ENCODE measurements around the gene GARIN5B.

The GARIN5B gene

DNA sequence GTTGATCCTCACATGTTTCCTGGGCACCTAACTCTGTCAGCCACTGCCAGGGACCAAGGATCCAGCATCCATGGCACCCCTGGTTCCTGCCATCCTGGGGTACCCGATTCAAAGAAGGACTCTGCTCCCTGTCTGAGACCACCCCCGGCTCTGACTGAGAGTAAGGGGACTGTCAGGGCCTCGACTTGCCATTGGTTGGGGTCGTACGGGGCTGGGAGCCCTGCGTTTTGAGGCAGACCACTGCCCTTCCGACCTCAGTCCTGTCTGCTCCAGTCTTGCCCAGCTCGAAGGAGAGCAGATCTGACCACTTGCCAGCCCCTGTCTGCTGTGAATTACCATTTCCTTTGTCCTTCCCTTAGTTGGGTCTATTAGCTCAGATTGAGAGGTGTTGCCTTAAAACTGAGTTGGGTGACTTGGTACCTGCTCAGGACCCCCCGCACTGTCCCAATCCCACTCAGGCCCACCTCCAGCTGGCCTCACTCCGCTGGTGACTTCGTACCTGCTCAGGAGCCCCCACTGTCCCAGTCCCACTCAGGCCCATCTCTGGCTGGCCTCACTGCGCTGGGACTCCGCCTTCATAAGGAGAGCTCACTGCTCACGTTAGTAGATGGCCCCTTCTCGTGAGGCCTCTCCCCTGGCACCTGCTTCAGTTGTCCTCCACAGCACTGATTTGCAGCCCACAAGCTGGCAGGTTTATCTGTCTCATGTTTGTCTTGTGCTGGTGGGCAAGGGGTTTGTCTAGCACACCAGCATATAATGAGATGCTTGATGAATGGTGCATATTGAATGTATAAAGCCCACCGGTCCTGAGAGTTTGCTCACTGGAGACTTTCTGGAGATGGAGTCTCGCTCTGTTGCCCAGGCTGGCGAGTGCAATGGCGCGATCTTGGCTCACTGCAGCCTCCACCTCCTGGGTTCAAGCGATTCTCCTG, 26.6 kb upstream of the GARIN5B start:
- Histone ChIP-seq H3K4me3 (ENCODE audit: insufficient read depth, low read depth, low read length, poor library complexity, severe bottlenecking) (no peak overlapping the region), H3K27me3 (replicated peaks; ENCODE audit: control insufficient read depth, insufficient read depth, low read length, poor library complexity, severe bottlenecking) (no peaks in the 10 kb centered on the region), H3K36me3 (ENCODE audit: control insufficient read depth, insufficient read depth, low read length) (peaks cover 47% of the 10 kb centered on the region), H3K27ac (ENCODE audit: insufficient read depth, low read length, poor library complexity, severe bottlenecking) (no peak overlapping the region), H3K9me3 (ENCODE audit: control insufficient read depth, low read length) (no peaks in the 10 kb centered on the region), H3K4me1 (ENCODE audit: control insufficient read depth, insufficient read depth, low read length, poor library complexity, severe bottlenecking) (peaks cover 36% of the 10 kb centered on the region)
- no peak for DNase-seq

DNA sequence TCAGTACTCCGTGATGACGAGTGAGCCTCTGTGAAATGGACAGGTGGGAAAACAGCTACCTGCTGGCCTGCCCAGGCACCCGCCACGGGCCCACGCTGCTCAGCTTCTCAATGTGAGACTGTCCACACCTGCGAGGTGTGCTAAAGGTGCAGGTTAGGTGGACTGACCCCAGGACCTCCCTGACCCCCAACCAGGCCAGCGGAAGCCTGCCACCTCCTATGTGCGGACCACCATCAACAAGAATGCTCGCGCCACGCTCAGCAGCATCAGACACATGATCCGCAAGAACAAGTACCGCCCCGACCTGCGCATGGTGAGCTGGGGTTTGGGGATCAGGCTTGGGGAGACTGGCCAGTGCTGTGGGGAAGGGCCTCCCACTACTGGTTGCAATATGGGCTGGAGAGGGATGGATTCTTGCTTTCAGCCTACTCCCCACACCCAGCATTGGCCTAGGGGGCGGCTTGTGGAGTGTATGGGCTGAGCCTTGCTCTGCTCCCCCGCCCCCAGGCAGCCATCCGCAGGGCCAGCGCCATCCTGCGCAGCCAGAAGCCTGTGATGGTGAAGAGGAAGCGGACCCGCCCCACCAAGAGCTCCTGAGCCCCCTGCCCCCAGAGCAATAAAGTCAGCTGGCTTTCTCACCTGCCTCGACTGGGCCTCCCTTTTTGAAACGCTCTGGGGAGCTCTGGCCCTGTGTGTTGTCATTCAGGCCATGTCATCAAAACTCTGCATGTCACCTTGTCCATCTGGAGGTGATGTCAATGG, 24.9 kb upstream of the GARIN5B start:
- H3K36me3 ChIP-seq (ENCODE audit: control insufficient read depth, insufficient read depth, low read length): peaks cover 47% of the 10 kb centered on the region
- no peaks in the 10 kb centered on the region for H3K9me3 ChIP-seq (ENCODE audit: control insufficient read depth, low read length)
- peaks cover 47% of the 10 kb centered on the region for H3K4me1 ChIP-seq (ENCODE audit: control insufficient read depth, insufficient read depth, low read length, poor library complexity, severe bottlenecking)
- no peak for DNase-seq
- peak overlapping the region; percentile 91 for H3K27ac ChIP-seq (ENCODE audit: insufficient read depth, low read length, poor library complexity, severe bottlenecking)
- H3K4me3 ChIP-seq (ENCODE audit: insufficient read depth, low read depth, low read length, poor library complexity, severe bottlenecking): no peak overlapping the region
- no peaks in the 10 kb centered on the region for H3K27me3 ChIP-seq (replicated peaks; ENCODE audit: control insufficient read depth, insufficient read depth, low read length, poor library complexity, severe bottlenecking)

DNA sequence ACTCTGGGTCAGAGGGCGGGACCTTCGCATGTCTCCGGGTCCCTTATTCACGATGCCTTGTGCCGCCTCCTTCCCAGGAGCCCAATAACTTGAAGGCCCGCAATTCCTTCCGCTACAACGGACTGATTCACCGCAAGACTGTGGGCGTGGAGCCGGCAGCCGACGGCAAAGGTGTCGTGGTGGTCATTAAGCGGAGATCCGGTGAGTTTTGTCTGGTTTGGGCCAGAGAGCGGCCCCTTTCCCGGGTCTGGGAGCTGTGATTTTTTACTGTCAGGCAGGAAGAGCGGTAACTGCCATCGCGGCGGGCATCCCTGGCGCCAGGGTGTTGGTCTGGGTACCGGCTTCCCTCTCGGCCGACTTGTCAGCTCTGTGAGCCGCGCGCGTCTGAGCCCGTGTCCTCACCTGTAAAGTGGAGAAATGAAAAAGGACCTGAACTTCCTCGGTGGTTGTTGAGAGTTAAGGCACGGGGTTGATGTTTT, 23.5 kb upstream of the GARIN5B start:
- H3K27ac ChIP-seq (ENCODE audit: insufficient read depth, low read length, poor library complexity, severe bottlenecking): peak overlapping the region; percentile 91
- H3K36me3 ChIP-seq (ENCODE audit: control insufficient read depth, insufficient read depth, low read length): peaks cover 46% of the 10 kb centered on the region
- peak overlapping the region; percentile 79 for H3K4me3 ChIP-seq (ENCODE audit: insufficient read depth, low read depth, low read length, poor library complexity, severe bottlenecking)
- no peaks in the 10 kb centered on the region for H3K27me3 ChIP-seq (replicated peaks; ENCODE audit: control insufficient read depth, insufficient read depth, low read length, poor library complexity, severe bottlenecking)
- H3K9me3 ChIP-seq (ENCODE audit: control insufficient read depth, low read length): no peaks in the 10 kb centered on the region
- peak in 2 of 3 donors; percentile 9 to 29 for DNase-seq
- H3K4me1 ChIP-seq (ENCODE audit: control insufficient read depth, insufficient read depth, low read length, poor library complexity, severe bottlenecking): peaks cover 50% of the 10 kb centered on the region

DNA sequence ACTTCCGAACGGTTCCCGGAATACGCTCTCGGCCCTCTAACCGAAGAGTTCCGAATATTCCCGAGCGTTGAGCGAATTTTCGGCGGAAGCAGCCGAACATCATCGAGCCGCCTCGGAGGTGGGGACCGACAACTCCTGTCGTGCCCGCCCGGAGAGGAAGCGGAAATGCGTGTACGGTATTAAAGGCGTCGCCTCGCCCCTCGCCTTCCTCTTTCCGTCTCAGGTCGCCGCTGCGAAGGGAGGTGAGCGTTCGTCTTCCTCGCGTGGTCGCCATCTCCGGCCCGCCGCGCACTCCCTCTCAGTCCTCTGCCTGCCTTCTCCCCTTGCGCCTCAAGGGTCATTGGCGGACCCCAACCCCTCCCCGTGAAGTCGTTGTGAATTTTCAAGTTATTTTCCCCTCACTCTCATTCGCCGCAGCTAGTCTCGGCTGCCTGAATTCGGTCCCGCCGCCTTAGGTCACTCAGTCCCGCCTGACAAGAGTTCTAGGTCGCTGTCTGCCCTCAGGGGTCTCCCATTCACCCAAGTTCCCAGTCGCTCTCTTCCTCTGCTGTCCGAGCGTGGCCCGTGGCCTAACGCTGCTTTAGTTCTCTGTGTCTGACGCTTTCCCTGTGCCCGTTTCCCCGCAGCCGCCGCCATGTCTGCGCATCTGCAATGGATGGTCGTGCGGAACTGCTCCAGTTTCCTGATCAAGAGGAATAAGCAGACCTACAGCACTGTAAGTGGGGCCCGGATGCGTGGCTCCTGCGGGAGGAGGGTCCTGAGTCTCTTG, 22.8 kb upstream of the GARIN5B start, which contains the start of gene RPL28:
Gene RPL28 (plus strand): TSS at position 209 of the 769 bp plus-strand sequence. CDS start 426 bp downstream, at position 635.
- Histone ChIP-seq H3K27me3 (replicated peaks; ENCODE audit: control insufficient read depth, insufficient read depth, low read length, poor library complexity, severe bottlenecking) (no peaks in the 10 kb centered on the region), H3K4me1 (ENCODE audit: control insufficient read depth, insufficient read depth, low read length, poor library complexity, severe bottlenecking) (peaks cover 50% of the 10 kb centered on the region), H3K36me3 (ENCODE audit: control insufficient read depth, insufficient read depth, low read length) (peaks cover 42% of the 10 kb centered on the region), H3K4me3 (ENCODE audit: insufficient read depth, low read depth, low read length, poor library complexity, severe bottlenecking) (peak within 1 kb of the TSS; percentile 79), H3K27ac (ENCODE audit: insufficient read depth, low read length, poor library complexity, severe bottlenecking) (peak within 1 kb of the TSS; percentile 91), H3K9me3 (ENCODE audit: control insufficient read depth, low read length) (no peaks in the 10 kb centered on the region)
- DNase-seq: peak; percentile 96 to 99 (median 97)

DNA sequence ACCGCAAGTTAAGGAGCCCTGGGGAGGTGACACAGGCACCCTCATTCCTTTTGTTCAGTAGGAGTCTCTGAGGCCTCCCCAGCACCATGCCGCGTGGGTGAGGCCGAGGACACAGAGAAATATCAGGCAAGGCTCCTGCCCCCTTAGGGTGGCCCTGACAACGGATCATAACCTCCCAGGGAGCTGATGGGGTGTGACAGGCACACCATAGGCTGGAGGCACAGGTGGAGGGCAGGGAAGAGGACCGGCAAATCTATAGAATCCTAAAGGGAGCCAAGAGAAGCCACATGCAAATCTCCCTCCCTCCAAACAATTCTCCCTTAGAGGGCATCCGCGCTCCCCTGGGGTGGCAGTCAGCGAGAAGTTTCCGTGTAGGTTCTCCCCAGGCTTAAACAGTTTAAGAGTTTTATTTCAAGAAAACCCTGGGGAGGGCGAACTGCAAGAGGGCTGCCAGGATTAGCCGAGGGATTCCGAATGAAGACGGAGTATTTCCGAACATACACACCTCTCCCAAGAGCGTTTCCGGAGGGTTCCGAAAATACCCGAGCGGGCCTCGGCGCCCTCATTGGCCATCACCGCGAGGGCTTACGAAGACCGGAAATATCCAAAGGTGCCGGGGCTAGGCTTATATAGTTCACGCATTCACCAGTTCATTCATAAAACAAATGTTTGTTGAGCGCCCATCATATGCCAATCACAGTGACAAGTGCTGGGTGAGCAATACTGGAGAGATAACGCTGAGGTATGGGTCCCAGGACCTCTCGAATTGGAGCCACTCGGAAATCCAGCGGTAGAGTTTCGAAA, 22.1 kb upstream of the GARIN5B start:
- peak overlapping the region; percentile 91 for H3K27ac ChIP-seq (ENCODE audit: insufficient read depth, low read length, poor library complexity, severe bottlenecking)
- H3K27me3 ChIP-seq (replicated peaks; ENCODE audit: control insufficient read depth, insufficient read depth, low read length, poor library complexity, severe bottlenecking): no peaks in the 10 kb centered on the region
- H3K36me3 ChIP-seq (ENCODE audit: control insufficient read depth, insufficient read depth, low read length): peaks cover 34% of the 10 kb centered on the region
- peaks cover 50% of the 10 kb centered on the region for H3K4me1 ChIP-seq (ENCODE audit: control insufficient read depth, insufficient read depth, low read length, poor library complexity, severe bottlenecking)
- peak overlapping the region; percentile 79 for H3K4me3 ChIP-seq (ENCODE audit: insufficient read depth, low read depth, low read length, poor library complexity, severe bottlenecking)
- DNase-seq: peak; percentile 76 to 95 (median 92)
- H3K9me3 ChIP-seq (ENCODE audit: control insufficient read depth, low read length): no peaks in the 10 kb centered on the region

DNA sequence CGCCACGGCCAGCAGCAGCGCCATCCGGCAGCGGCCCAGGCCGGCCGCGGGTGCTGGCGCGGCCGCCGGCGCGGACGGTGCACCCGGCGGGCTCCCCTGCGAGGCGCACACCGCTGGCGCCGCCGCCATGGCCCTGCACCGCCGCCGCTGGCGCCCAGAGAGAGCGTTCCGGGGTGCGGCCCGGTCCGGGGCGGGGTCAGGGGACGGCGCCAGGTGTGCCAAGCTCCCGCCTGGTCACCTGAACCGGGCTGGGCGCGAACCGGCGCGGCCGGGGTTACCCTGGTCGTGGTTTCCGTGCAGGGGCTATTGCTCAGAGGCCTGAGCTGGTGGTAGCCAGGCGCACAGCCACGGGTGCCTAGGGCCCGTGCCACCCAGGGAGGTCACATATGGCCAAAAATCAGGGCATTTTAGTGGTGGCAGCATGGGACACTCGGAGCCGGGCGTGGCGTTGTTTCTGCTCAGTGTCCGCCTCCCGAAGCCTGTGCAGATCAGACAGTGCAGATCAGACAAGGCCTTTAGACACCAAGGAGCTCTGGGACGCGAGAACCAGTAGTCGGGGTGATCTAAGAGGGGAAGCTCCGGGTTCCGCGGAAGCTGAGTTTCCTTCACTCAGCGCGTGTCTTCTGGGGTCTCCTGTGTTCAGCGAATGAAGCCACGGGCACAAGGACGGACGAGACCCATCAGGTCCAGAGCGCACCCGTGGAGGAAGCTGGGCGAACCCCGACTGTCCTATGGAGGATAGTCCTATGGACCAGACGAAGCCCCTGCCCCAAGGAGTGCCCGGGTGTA, 21.3 kb upstream of the GARIN5B start, which contains the start of gene TMEM238:
Gene TMEM238 (minus strand): TSS at position 162 of the 789 bp plus-strand sequence. CDS start 33 bp downstream, at position 129.
- H3K27me3 ChIP-seq (replicated peaks; ENCODE audit: control insufficient read depth, insufficient read depth, low read length, poor library complexity, severe bottlenecking): no peaks in the 10 kb centered on the region

DNA sequence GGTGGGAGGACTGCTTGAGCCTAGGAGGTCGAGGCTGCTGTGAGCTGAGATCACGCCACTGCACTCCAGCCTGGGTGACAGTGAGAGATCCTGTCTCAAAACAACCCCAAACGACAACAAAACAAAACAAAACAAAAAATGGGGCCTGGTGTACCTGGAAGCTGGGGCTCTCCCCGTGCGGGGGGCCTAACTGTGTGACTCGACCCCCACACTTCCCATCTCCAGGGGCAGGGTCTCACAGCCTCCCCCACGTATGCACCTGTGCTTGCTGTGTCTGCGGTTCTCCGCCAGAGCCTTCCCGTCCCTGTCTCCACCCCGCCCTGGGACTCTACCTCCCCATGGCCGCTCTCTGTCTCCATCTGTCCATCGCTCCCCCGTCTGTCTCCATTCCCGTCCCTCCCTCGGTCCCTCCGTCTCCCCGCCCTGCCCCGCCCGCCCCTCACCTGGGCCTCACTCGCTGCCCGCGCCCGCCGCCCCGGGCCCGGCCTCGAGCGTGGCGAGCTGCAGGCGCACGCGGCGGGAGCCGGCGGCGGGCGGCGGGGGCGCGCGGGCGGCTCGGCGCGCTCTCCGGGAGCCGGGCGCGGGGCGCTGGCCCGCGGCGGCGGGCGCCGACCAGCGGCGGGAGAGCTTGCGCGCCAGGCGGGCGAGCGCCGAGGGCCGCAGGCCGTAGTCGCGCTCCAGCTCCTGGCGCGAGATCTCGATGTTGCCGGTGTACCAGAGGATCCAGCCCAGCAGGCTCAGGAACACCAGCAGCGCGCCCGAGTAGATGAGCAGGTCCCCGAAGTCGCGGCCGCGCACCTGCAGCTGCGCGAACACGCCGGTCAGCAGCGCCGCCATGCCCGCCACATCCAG, 20.4 kb upstream of the GARIN5B start:
- Histone ChIP-seq H3K27ac (ENCODE audit: insufficient read depth, low read length, poor library complexity, severe bottlenecking) (peak overlapping the region; percentile 12), H3K36me3 (ENCODE audit: control insufficient read depth, insufficient read depth, low read length) (peaks cover 18% of the 10 kb centered on the region), H3K27me3 (replicated peaks; ENCODE audit: control insufficient read depth, insufficient read depth, low read length, poor library complexity, severe bottlenecking) (no peaks in the 10 kb centered on the region), H3K4me1 (ENCODE audit: control insufficient read depth, insufficient read depth, low read length, poor library complexity, severe bottlenecking) (peaks cover 43% of the 10 kb centered on the region), H3K9me3 (ENCODE audit: control insufficient read depth, low read length) (no peaks in the 10 kb centered on the region), H3K4me3 (ENCODE audit: insufficient read depth, low read depth, low read length, poor library complexity, severe bottlenecking) (peak overlapping the region; percentile 27)
- peak in 2 of 3 donors; percentile 13 to 21 for DNase-seq

More for the DNA sequence above, 21.3 kb upstream of the GARIN5B start, which contains the start of gene TMEM238:
- peaks cover 26% of the 10 kb centered on the region for H3K36me3 ChIP-seq (ENCODE audit: control insufficient read depth, insufficient read depth, low read length)
- peak in 2 of 3 donors; percentile 20 to 25 for DNase-seq
- H3K4me1 ChIP-seq (ENCODE audit: control insufficient read depth, insufficient read depth, low read length, poor library complexity, severe bottlenecking): peaks cover 47% of the 10 kb centered on the region
- no peaks in the 10 kb centered on the region for H3K9me3 ChIP-seq (ENCODE audit: control insufficient read depth, low read length)
- peak within 1 kb of the TSS; percentile 79 for H3K4me3 ChIP-seq (ENCODE audit: insufficient read depth, low read depth, low read length, poor library complexity, severe bottlenecking)
- H3K27ac ChIP-seq (ENCODE audit: insufficient read depth, low read length, poor library complexity, severe bottlenecking): peak within 1 kb of the TSS; percentile 91

DNA sequence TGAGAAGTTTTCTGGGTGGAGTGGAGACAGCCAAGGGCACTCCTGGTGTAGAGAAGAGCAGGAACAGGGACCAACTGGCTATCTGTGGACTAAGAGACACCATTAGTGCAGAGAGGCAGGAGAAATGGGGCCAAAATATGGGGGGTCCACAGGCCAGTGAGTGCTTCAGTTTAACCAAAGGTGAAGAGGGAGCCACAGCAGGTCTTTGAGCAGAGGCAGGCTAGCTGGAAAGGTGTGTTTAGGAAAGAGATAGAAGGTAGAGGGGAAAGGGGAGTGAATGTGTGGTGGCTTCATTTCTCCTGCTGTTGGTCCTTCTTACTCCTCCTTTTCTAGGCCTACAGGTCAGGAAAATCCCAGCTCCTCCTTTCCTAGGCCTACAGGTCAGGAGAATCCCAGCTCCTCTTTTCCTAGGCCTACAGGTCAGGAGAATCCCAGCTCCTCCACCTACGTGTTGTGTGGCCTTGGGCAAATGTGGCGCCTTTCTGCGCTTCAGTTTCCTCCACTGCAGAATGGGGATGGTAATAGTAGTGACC, 19.5 kb upstream of the GARIN5B start:
- Histone ChIP-seq H3K4me1 (ENCODE audit: control insufficient read depth, insufficient read depth, low read length, poor library complexity, severe bottlenecking) (peaks cover 35% of the 10 kb centered on the region), H3K27me3 (replicated peaks; ENCODE audit: control insufficient read depth, insufficient read depth, low read length, poor library complexity, severe bottlenecking) (no peaks in the 10 kb centered on the region), H3K27ac (ENCODE audit: insufficient read depth, low read length, poor library complexity, severe bottlenecking) (no peak overlapping the region), H3K4me3 (ENCODE audit: insufficient read depth, low read depth, low read length, poor library complexity, severe bottlenecking) (no peak overlapping the region), H3K9me3 (ENCODE audit: control insufficient read depth, low read length) (no peaks in the 10 kb centered on the region), H3K36me3 (ENCODE audit: control insufficient read depth, insufficient read depth, low read length) (peaks cover 9% of the 10 kb centered on the region)
- DNase-seq: no peak

Data from effector memory CD4-positive, alpha-beta T cell (primary cell).